Urinary bladder (tissue), 4 donors: ENCODE data around the gene ANKS1B. TPM values are rescaled to one million over a fixed set of nuclear protein-coding genes. Genes with fewer than 3 reads are reported as not detected.

Source experiments
- DNase-seq: peaks from one replicate; pipeline ENCODE4 v3.0.0-alpha.2; 2015; ENCODE audit errors: extremely low spot score
- H3K27ac ChIP-seq: one replicate; pipeline ENCODE4 v1.5.1; 2013; ENCODE audit warnings: low read depth, mild to moderate bottlenecking, moderate library complexity
- H3K36me3 ChIP-seq: one replicate; pipeline ENCODE4 v1.6.1; 2013; ENCODE audit warnings: mild to moderate bottlenecking, moderate library complexity; ENCODE audit not compliant: insufficient read depth
- H3K4me1 ChIP-seq: one replicate; pipeline ENCODE4 v1.6.1; 2013; ENCODE audit warnings: mild to moderate bottlenecking, moderate library complexity; ENCODE audit not compliant: insufficient read depth
- H3K4me3 ChIP-seq: one replicate; pipeline ENCODE4 v1.5.1; 2013; ENCODE audit warnings: low read depth, low read length
- WGBS: extraction: QIAGEN DNeasy Blood & Tissue Kit; methylation state at CpG from one replicate; pipeline ENCODE4 v1.1.7; 2013; 5-methylcytosine and 5-hydroxymethylcytosine counted together
- polyA plus RNA-seq: library from polyadenylated mRNA; stranded (reverse); fragments of 200-250 nt; gene quantifications from one replicate; pipeline ENCODE4 v1.2.3, GENCODE V29; 2013
- total RNA-seq: library from RNA; depleted of rRNA; stranded (reverse); fragments of >200 nt; gene quantifications from one replicate; pipeline ENCODE4 v1.2.3, GENCODE V29; 2014
- donor health status: healthy with polysubstance abuse.
- donor health status: healthy.

Gene ANKS1B
- total and polyA plus RNA-seq, 2 donors = 4.9 to 43.7 TPM

GRCh38 chr12:99087278-99087677, 897.5 kb downstream of the ANKS1B start:
- 53% methylated on average over 5 of the region's 5 CpGs for WGBS
- Histone ChIP-seq H3K4me3 (no peak overlapping the region), H3K36me3 (no peaks in the 10 kb centered on the region), H3K4me1 (no peaks in the 10 kb centered on the region), H3K27ac (no peak overlapping the region)
- DNase-seq = no peak

- H3K36me3 ChIP-seq = no peaks in the 10 kb centered on the region
- no peak overlapping the region for H3K27ac ChIP-seq
- 88% methylated on average over 15 of the region's 15 CpGs for WGBS
- no peak for DNase-seq
- no peak overlapping the region for H3K4me3 ChIP-seq
- no peaks in the 10 kb centered on the region for H3K4me1 ChIP-seq
These were observed 904.9 kb downstream of the ANKS1B start for GRCh38 chr12:99079811-99080210.

GRCh38 chr12:99068993-99069747, 915.6 kb downstream of the ANKS1B start:
- Histone ChIP-seq H3K36me3 (no peaks in the 10 kb centered on the region), H3K4me3 (no peak overlapping the region), H3K27ac (no peak overlapping the region), H3K4me1 (no peaks in the 10 kb centered on the region)
- no peak for DNase-seq
- WGBS = 62% methylated on average over 5 of the region's 5 CpGs

- WGBS = 94% methylated on average over 1 of the region's 1 CpG
- Histone ChIP-seq H3K4me1 (no peaks in the 10 kb centered on the region), H3K36me3 (no peaks in the 10 kb centered on the region), H3K4me3 (no peak overlapping the region), H3K27ac (no peak overlapping the region)
- no peak for DNase-seq
These were observed 917.5 kb downstream of the ANKS1B start for GRCh38 chr12:99067171-99067785.

GRCh38 chr12:99066726-99067125, 918.0 kb downstream of the ANKS1B start:
- Histone ChIP-seq H3K27ac (no peak overlapping the region), H3K4me3 (no peak overlapping the region), H3K4me1 (no peaks in the 10 kb centered on the region), H3K36me3 (no peaks in the 10 kb centered on the region)
- 89% methylated on average over 3 of the region's 3 CpGs for WGBS
- DNase-seq = no peak

GRCh38 chr12:99063182-99063581, 921.6 kb downstream of the ANKS1B start:
- no peak overlapping the region for H3K27ac ChIP-seq
- 68% methylated on average over 4 of the region's 4 CpGs for WGBS
- DNase-seq = no peak
- H3K4me1 ChIP-seq = no peaks in the 10 kb centered on the region
- H3K36me3 ChIP-seq = no peaks in the 10 kb centered on the region
- no peak overlapping the region for H3K4me3 ChIP-seq

- Histone ChIP-seq H3K4me3 (no peak overlapping the region), H3K27ac (no peak overlapping the region), H3K36me3 (no peaks in the 10 kb centered on the region), H3K4me1 (no peaks in the 10 kb centered on the region)
- DNase-seq = no peak
- 46% methylated on average over 9 of the region's 9 CpGs for WGBS
These were observed 924.8 kb downstream of the ANKS1B start for GRCh38 chr12:99059824-99060511.

GRCh38 chr12:99057670-99058069, 927.1 kb downstream of the ANKS1B start:
- Histone ChIP-seq H3K36me3 (no peaks in the 10 kb centered on the region), H3K4me1 (no peaks in the 10 kb centered on the region), H3K4me3 (no peak overlapping the region), H3K27ac (no peak overlapping the region)
- no peak for DNase-seq
- 76% methylated on average over 5 of the region's 5 CpGs for WGBS

- 82% methylated on average over 1 of the region's 1 CpG for WGBS
- H3K4me3 ChIP-seq = no peak overlapping the region
- H3K36me3 ChIP-seq = no peaks in the 10 kb centered on the region
- no peak for DNase-seq
- no peaks in the 10 kb centered on the region for H3K4me1 ChIP-seq
- no peak overlapping the region for H3K27ac ChIP-seq
These were observed 928.5 kb downstream of the ANKS1B start for GRCh38 chr12:99056186-99056585.

- Histone ChIP-seq H3K4me3 (no peak overlapping the region), H3K36me3 (no peaks in the 10 kb centered on the region), H3K4me1 (no peaks in the 10 kb centered on the region), H3K27ac (no peak overlapping the region)
- no peak for DNase-seq
- WGBS = 88% methylated on average over 3 of the region's 3 CpGs
These were observed 929.4 kb downstream of the ANKS1B start for GRCh38 chr12:99055299-99055698.

- Histone ChIP-seq H3K4me1 (no peaks in the 10 kb centered on the region), H3K36me3 (no peaks in the 10 kb centered on the region), H3K4me3 (no peak overlapping the region), H3K27ac (no peak overlapping the region)
- DNase-seq = no peak
- WGBS = 93% methylated on average over 1 of the region's 1 CpG
These were observed 930.1 kb downstream of the ANKS1B start for GRCh38 chr12:99054601-99055128.

GRCh38 chr12:99053616-99054362, 930.9 kb downstream of the ANKS1B start:
- H3K4me3 ChIP-seq = no peak overlapping the region
- DNase-seq = no peak
- H3K27ac ChIP-seq = no peak overlapping the region
- H3K4me1 ChIP-seq = no peaks in the 10 kb centered on the region
- no peaks in the 10 kb centered on the region for H3K36me3 ChIP-seq
- WGBS = 82% methylated on average over 11 of the region's 11 CpGs

- WGBS = 59% methylated on average over 3 of the region's 3 CpGs
These were observed 935.0 kb downstream of the ANKS1B start for GRCh38 chr12:99049774-99050173.

More at GRCh38 chr12:99049774-99050173, 935.0 kb downstream of the ANKS1B start:
- no peak for DNase-seq
- no peak overlapping the region for H3K4me3 ChIP-seq
- H3K4me1 ChIP-seq = no peaks in the 10 kb centered on the region
- H3K27ac ChIP-seq = no peak overlapping the region
- H3K36me3 ChIP-seq = no peaks in the 10 kb centered on the region
